BJ (cell line): ENCODE measurements around the gene MEP1A. TPM values are rescaled to one million over a fixed set of nuclear protein-coding genes. Genes with fewer than 3 reads are reported as not detected.
"Not testable (repeated sequence)": the region's sequence is repeated elsewhere in the genome, so short reads cannot be mapped to it uniquely, and the experiment has no call there.

ENCODE experiments used
- CTCF ChIA-PET: fragments of 350-600 bp; formaldehyde crosslinking; extraction: SDS; loops from one replicate; lab custom pipeline; 2021; ENCODE audit warnings: antibody characterized with exemption, inconsistent platforms; lab: Yijun Ruan, JAX
- POLR2A ChIA-PET: fragments of 300-600 bp; sonication (Branson Sonifier 250); formaldehyde crosslinking; extraction: SDS; loops from one replicate; lab custom pipeline; 2021; ENCODE audit warnings: antibody characterized with exemption; lab: Charles Lee
- DNase-seq: peaks from one replicate; pipeline ENCODE4 v3.0.0-alpha.2; 2011; ENCODE audit warnings: low read depth
- H3K27me3 ChIP-seq: 2 replicates; pipeline ENCODE4 v1.6.0; 2011; ENCODE audit warnings: low read length; ENCODE audit not compliant: control insufficient read depth, insufficient read depth
- H3K36me3 ChIP-seq: 2 replicates; pipeline ENCODE4 v1.5.1; 2011; ENCODE audit warnings: low read length; ENCODE audit not compliant: control insufficient read depth, insufficient read depth
- H3K4me3 ChIP-seq: 2 replicates; pipeline ENCODE4 v1.5.1; 2011; ENCODE audit warnings: low read depth, mild to moderate bottlenecking, control low read depth, low read length
- polyA plus RNA-seq: library from polyadenylated mRNA; depleted of rRNA; stranded (reverse); fragments of >200 nt; gene quantifications from 2 replicates; pipeline ENCODE4 v1.2.3, GENCODE V29; 2011
- TF ChIP-seq, protein P1 (sequence below): IDR thresholded peaks from 2 replicates; pipeline ENCODE4 v1.5.1; 2011; ENCODE audit warnings: low read depth, mild to moderate bottlenecking, control low read depth, inconsistent platforms, low read length, moderate library complexity; ENCODE audit not compliant: insufficient read depth

Gene MEP1A
- polyA plus RNA-seq, 1 experiment: not detected

DNA sequence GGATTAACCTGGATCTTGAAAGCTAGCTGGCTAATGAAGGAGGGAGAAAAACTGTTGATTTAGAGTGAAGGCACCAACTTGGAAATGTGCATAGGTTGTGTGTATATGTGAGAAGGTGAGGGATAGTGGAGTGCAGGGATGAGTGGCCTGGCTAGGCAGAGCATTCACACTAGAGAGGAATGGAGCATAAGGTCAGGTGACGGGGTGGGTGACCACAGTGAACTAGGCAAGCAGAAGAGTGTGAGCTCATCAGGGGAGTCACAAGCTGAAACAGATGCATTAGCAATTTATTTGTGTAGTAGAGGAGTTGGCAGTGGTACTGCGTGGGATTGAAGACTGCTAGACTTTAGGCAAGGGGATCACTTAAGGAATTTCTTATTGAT lies 36.0 kb upstream of the MEP1A start:
- no peaks in the 10 kb centered on the region for H3K36me3 ChIP-seq
- no peaks in the 10 kb centered on the region; the same call in 1 of the 2 replicates for H3K27me3 ChIP-seq
- TF ChIP-seq, protein P1, sequence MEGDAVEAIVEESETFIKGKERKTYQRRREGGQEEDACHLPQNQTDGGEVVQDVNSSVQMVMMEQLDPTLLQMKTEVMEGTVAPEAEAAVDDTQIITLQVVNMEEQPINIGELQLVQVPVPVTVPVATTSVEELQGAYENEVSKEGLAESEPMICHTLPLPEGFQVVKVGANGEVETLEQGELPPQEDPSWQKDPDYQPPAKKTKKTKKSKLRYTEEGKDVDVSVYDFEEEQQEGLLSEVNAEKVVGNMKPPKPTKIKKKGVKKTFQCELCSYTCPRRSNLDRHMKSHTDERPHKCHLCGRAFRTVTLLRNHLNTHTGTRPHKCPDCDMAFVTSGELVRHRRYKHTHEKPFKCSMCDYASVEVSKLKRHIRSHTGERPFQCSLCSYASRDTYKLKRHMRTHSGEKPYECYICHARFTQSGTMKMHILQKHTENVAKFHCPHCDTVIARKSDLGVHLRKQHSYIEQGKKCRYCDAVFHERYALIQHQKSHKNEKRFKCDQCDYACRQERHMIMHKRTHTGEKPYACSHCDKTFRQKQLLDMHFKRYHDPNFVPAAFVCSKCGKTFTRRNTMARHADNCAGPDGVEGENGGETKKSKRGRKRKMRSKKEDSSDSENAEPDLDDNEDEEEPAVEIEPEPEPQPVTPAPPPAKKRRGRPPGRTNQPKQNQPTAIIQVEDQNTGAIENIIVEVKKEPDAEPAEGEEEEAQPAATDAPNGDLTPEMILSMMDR: no peak
- DNase-seq: no peak
- POLR2A ChIA-PET: no interaction called here
- CTCF ChIA-PET: no interaction called here
- no peak overlapping the region for H3K4me3 ChIP-seq

DNA sequence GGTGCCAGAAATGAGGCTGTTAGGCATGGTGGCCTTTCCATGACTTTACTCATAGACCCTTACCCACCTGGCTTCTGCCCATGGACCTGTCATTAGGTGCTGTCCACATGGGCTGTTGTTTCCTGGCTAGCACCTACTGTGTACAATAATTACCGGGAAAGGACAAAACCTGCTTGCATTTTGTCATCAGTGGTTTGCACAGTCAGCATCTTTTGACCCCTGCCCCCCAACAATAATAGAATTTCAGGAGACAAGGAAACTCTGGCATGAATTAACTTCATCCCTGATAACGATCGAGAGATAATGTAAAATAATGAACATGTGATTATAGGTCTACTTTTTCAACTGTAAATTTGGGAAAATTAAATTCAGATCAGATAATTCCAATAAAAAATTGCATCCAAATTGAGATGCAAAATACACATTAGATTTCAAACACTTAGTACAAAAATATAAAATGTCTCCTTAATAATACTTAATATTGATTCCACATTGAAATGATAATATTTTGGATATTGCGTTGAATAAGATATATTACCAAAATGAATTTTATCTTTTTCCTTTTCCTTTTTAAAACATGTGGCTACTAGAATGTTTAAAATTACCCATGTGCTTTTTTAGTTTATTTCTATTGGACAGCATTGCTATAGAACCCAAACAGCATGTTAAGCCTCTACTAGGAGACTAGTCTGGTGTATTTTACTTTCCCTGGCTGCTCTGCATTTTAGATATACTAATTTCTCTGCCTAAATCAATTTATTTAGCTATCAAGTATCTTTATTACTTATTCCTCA lies 34.0 kb upstream of the MEP1A start:
- Histone ChIP-seq H3K36me3 (no peaks in the 10 kb centered on the region), H3K27me3 (no peaks in the 10 kb centered on the region), H3K4me3 (no peak overlapping the region)
- CTCF ChIA-PET: no interaction called here
- POLR2A ChIA-PET: no interaction called here
- TF ChIP-seq, protein P1: no peak
- no peak for DNase-seq

DNA sequence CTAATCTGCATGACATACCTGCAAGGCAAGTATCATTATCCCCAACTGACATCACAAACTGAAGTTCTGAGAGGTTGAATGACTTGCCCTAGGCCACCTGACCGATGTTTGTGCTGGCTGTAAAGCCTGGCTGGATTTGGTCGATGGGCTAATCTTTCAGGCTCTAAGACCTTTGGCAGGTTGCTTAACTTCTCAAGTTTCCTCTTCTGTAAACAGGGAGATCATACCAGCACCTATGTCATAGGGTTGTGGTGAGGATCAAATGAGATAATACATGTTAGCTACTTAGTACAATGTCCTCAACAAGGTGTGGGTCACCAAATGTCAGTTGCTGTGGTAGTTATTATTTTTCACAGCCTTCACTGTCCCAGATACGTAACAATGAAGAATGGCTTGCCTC lies 32.3 kb upstream of the MEP1A start:
- POLR2A ChIA-PET: no interaction called here
- TF ChIP-seq, protein P1: no peak
- no peaks in the 10 kb centered on the region for H3K36me3 ChIP-seq
- no peak for DNase-seq
- CTCF ChIA-PET: interaction anchor here (0.9 kb wide), 1 partner anchor 13 kb away, joined by 3 read pairs; no protein-coding TSS in a partner anchor
- H3K27me3 ChIP-seq: no peaks in the 10 kb centered on the region
- H3K4me3 ChIP-seq: no peak overlapping the region

- ChIA-PET CTCF (no interaction called here), POLR2A (no interaction called here)
- TF ChIP-seq, protein P1: no peak
These were observed 29.7 kb upstream of the MEP1A start for GRCh38 chr6:46763466-46763865.

DNA sequence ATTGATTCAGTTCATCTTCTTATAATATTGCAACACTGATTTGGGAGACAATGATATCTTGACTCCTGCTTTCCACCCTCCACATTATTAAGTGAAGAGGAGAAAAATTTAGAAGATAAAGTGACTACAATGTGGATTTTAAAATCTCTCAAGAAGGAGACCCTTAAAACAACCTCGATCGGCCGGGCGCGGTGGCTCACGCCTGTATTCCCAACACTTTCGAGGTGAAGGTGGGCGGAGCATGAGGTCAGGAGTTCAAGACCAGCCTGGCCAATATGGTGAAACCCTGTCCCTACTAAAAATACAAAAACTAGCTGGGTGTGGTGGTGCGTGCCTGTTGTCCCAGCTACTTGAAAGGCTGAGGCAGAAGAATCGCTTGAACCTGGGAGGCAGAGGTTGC lies 28.9 kb upstream of the MEP1A start:
- H3K36me3 ChIP-seq, CTCF ChIA-PET, POLR2A ChIA-PET, H3K4me3 ChIP-seq, H3K27me3 ChIP-seq, DNase-seq: not testable (repeated sequence)

More at GRCh38 chr6:46763466-46763865, 29.7 kb upstream of the MEP1A start:
- no peaks in the 10 kb centered on the region for H3K27me3 ChIP-seq
- no peaks in the 10 kb centered on the region for H3K36me3 ChIP-seq
- no peak overlapping the region for H3K4me3 ChIP-seq
- no peak for DNase-seq
